SIG-M5 treated with dmso at 0.1 percent for 504 hours (cell line): Measurements from ENCODE around the gene ZNF516.

ENCODE experiments used
- DNase-seq: peaks from one replicate; lab custom pipeline; 2025; ENCODE audit not compliant: unreplicated experiment; lab: John Stamatoyannopoulos, UW

ZNF516 gene

GRCh38 chr18:76443519-76444445, 51.3 kb downstream of the ZNF516 start:
- DNase-seq, result no peak

- no peak for DNase-seq
Measured at GRCh38 chr18:76442413-76443171, 52.5 kb downstream of the ZNF516 start.

- DNase-seq, result no peak
Measured at GRCh38 chr18:76441668-76442412, 53.2 kb downstream of the ZNF516 start.

- no peak for DNase-seq
Measured at GRCh38 chr18:76441002-76441667, 53.9 kb downstream of the ZNF516 start.

- DNase-seq, result no peak
Measured at GRCh38 chr18:76437910-76438309, 57.1 kb downstream of the ZNF516 start.

- no peak for DNase-seq
Measured at GRCh38 chr18:76437011-76437410, 58.0 kb downstream of the ZNF516 start.

- no peak for DNase-seq
Measured at GRCh38 chr18:76436342-76436741, 58.7 kb downstream of the ZNF516 start.

- DNase-seq, result no peak
Measured at GRCh38 chr18:76435316-76435989, 59.6 kb downstream of the ZNF516 start.

- no peak for DNase-seq
Measured at GRCh38 chr18:76434452-76434851, 60.6 kb downstream of the ZNF516 start.

GRCh38 chr18:76433788-76434187, 61.3 kb downstream of the ZNF516 start:
- no peak for DNase-seq

- no peak for DNase-seq
Measured at GRCh38 chr18:76432970-76433767, 61.9 kb downstream of the ZNF516 start.

GRCh38 chr18:76432274-76432755, 62.7 kb downstream of the ZNF516 start:
- no peak for DNase-seq

GRCh38 chr18:76431437-76432273, 63.4 kb downstream of the ZNF516 start:
- no peak for DNase-seq

GRCh38 chr18:76430636-76431035, 64.4 kb downstream of the ZNF516 start:
- DNase-seq, result no peak

GRCh38 chr18:76429262-76430126, 65.5 kb downstream of the ZNF516 start:
- DNase-seq, result no peak

- no peak for DNase-seq
Measured at GRCh38 chr18:76428396-76429261, 66.4 kb downstream of the ZNF516 start.
